Loucy (cell line): ENCODE data around the gene PTPRN2.

Experiments
- H2AFZ ChIP-seq: fragments of 200-600 bp; sonication (generic); 2 replicates; pipeline ENCODE4 v1.6.0; 2016; ENCODE audit warnings: antibody characterized with exemption, mild to moderate bottlenecking, low read length, moderate library complexity
- H3F3A ChIP-seq: fragments of 200-600 bp; 2 replicates; pipeline ENCODE4 v1.6.0; 2016; ENCODE audit warnings: antibody characterized with exemption, low read depth, mild to moderate bottlenecking
- H3K27me3 ChIP-seq: fragments of 200-600 bp; sonication (generic); 2 replicates; pipeline ENCODE4 v1.6.1; 2014; ENCODE audit warnings: low read length, mild to moderate bottlenecking; ENCODE audit not compliant: insufficient read depth, poor library complexity, severe bottlenecking
- H3K36me3 ChIP-seq: fragments of 200-600 bp; sonication (generic); 2 replicates; pipeline ENCODE4 v1.6.1; 2016; ENCODE audit warnings: low read length; ENCODE audit not compliant: insufficient read depth
- H3K4me1 ChIP-seq: fragments of 200-600 bp; sonication (generic); 2 replicates; pipeline ENCODE4 v1.5.1; 2014; ENCODE audit warnings: low read length, mild to moderate bottlenecking; ENCODE audit not compliant: insufficient read depth, poor library complexity, severe bottlenecking
- H3K4me2 ChIP-seq: fragments of 200-600 bp; sonication (generic); 2 replicates; pipeline ENCODE4 v1.6.0; 2014; ENCODE audit warnings: antibody characterized with exemption, low read length, low read depth, mild to moderate bottlenecking; ENCODE audit not compliant: poor library complexity, severe bottlenecking
- H3K4me3 ChIP-seq: fragments of 200-600 bp; sonication (generic); 2 replicates; pipeline ENCODE4 v1.5.1; 2014; ENCODE audit warnings: low read length, mild to moderate bottlenecking, mixed read lengths; ENCODE audit not compliant: poor library complexity, severe bottlenecking
- H3K79me2 ChIP-seq: fragments of 200-600 bp; sonication (generic); 2 replicates; pipeline ENCODE4 v1.6.1; 2014; ENCODE audit warnings: low read length; ENCODE audit not compliant: insufficient read depth
- H3K9ac ChIP-seq: fragments of 200-600 bp; sonication (generic); 2 replicates; pipeline ENCODE4 v1.6.0; 2014; ENCODE audit warnings: mild to moderate bottlenecking, low read depth, low read length, moderate library complexity; ENCODE audit not compliant: poor library complexity, severe bottlenecking
- H3K9me2 ChIP-seq: fragments of 200-600 bp; sonication (generic); replicated peaks from 2 replicates; pipeline ENCODE4 v1.6.1; 2016; ENCODE audit warnings: low read depth, low read length, mixed read lengths
- H3K9me3 ChIP-seq: fragments of 200-600 bp; sonication (generic); 2 replicates; pipeline ENCODE4 v1.6.1; 2014; ENCODE audit warnings: mild to moderate bottlenecking, antibody characterized with exemption, low read length, low read depth; ENCODE audit not compliant: insufficient read depth
- H4K20me1 ChIP-seq: fragments of 200-600 bp; sonication (generic); 2 replicates; pipeline ENCODE4 v1.6.0; 2014; ENCODE audit warnings: antibody characterized with exemption, low read length, mild to moderate bottlenecking; ENCODE audit not compliant: insufficient read depth, poor library complexity, severe bottlenecking
- CTCF ChIP-seq: fragments of 200-600 bp; sonication (generic); conservative IDR thresholded peaks from 2 replicates; pipeline ENCODE4 v1.5.1; 2014; ENCODE audit warnings: mild to moderate bottlenecking, antibody characterized with exemption, low read length
- EZH2phosphoT487 ChIP-seq: fragments of 200-600 bp; IDR thresholded peaks from 2 replicates; pipeline ENCODE4 v1.6.1; 2018; ENCODE audit warnings: antibody characterized with exemption, mild to moderate bottlenecking, moderate library complexity, borderline replicate concordance

Gene PTPRN2

GRCh38 chr7:158246272-158246959 is 341.2 kb downstream of the PTPRN2 start:
- H3K36me3 ChIP-seq, result no peaks in the 10 kb centered on the region
- TF ChIP-seq CTCF (no peak), EZH2phosphoT487 (no peak)
- no peaks in the 10 kb centered on the region for H3K27me3 ChIP-seq
- H3F3A ChIP-seq, result no peaks in the 10 kb centered on the region
- H3K4me2 ChIP-seq, result no peak overlapping the region
- H2AFZ ChIP-seq, result no peak overlapping the region
- H3K4me1 ChIP-seq, result no peaks in the 10 kb centered on the region
- H3K9ac ChIP-seq, result no peak overlapping the region
- no peak overlapping the region for H3K4me3 ChIP-seq
- no peaks in the 10 kb centered on the region for H4K20me1 ChIP-seq
- no peaks in the 10 kb centered on the region for H3K79me2 ChIP-seq
- H3K9me3 ChIP-seq, result peaks cover 14% of the 10 kb centered on the region; the same call in 1 of the 2 replicates
- H3K9me2 ChIP-seq, result no peaks in the 10 kb centered on the region

GRCh38 chr7:158245724-158246041 is 341.9 kb downstream of the PTPRN2 start:
- Histone ChIP-seq H2AFZ (no peak overlapping the region), H3K4me2 (no peak overlapping the region), H3K4me1 (no peaks in the 10 kb centered on the region), H3K27me3 (no peaks in the 10 kb centered on the region), H3K36me3 (no peaks in the 10 kb centered on the region), H4K20me1 (no peaks in the 10 kb centered on the region), H3K9me2 (no peaks in the 10 kb centered on the region), H3K9ac (no peak overlapping the region), H3K9me3 (peaks cover 9% of the 10 kb centered on the region; the same call in 1 of the 2 replicates), H3K79me2 (no peaks in the 10 kb centered on the region), H3F3A (no peaks in the 10 kb centered on the region), H3K4me3 (no peak overlapping the region)
- TF ChIP-seq EZH2phosphoT487, result no peak
- no peak for TF ChIP-seq CTCF

- no peaks in the 10 kb centered on the region for H3F3A ChIP-seq
- peaks cover 9% of the 10 kb centered on the region; the same call in 1 of the 2 replicates for H3K9me3 ChIP-seq
Measured at GRCh38 chr7:158244873-158245723, 342.5 kb downstream of the PTPRN2 start.

More at GRCh38 chr7:158244873-158245723, 342.5 kb downstream of the PTPRN2 start:
- H3K79me2 ChIP-seq, result no peaks in the 10 kb centered on the region
- H3K36me3 ChIP-seq, result no peaks in the 10 kb centered on the region
- no peak overlapping the region for H3K4me2 ChIP-seq
- no peak overlapping the region for H3K9ac ChIP-seq
- no peaks in the 10 kb centered on the region for H4K20me1 ChIP-seq
- no peak overlapping the region for H3K4me3 ChIP-seq
- H3K27me3 ChIP-seq, result no peaks in the 10 kb centered on the region
- H2AFZ ChIP-seq, result no peak overlapping the region
- no peaks in the 10 kb centered on the region for H3K4me1 ChIP-seq
- no peaks in the 10 kb centered on the region for H3K9me2 ChIP-seq
- no peak for TF ChIP-seq EZH2phosphoT487
- TF ChIP-seq CTCF, result no peak
